IPS DF 6.9 (cell line): Measurements from ENCODE around the gene PRRC2B.

Experiments
- DNase-seq: peaks from one replicate; pipeline ENCODE4 v3.0.0-alpha.2; 2013; ENCODE audit warnings: low read depth, low spot score
- H3K27ac ChIP-seq: one replicate; pipeline ENCODE4 v1.5.1; 2013; ENCODE audit warnings: low read length, control low read depth
- H3K27me3 ChIP-seq: 2 replicates; pipeline ENCODE4 v1.6.1; 2013; ENCODE audit warnings: mild to moderate bottlenecking, low read length; ENCODE audit not compliant: control insufficient read depth, insufficient read depth
- H3K36me3 ChIP-seq: 2 replicates; pipeline ENCODE4 v1.6.1; 2013; ENCODE audit warnings: low read length; ENCODE audit not compliant: control insufficient read depth, insufficient read depth
- H3K4me1 ChIP-seq: 2 replicates; pipeline ENCODE4 v1.6.1; 2013; ENCODE audit warnings: low read length; ENCODE audit not compliant: control insufficient read depth, insufficient read depth
- H3K4me3 ChIP-seq: 2 replicates; pipeline ENCODE4 v1.5.1; 2013; ENCODE audit warnings: mild to moderate bottlenecking, low read length
- H3K9me3 ChIP-seq: 2 replicates; pipeline ENCODE4 v1.6.1; 2013; ENCODE audit warnings: low read length, inconsistent platforms; ENCODE audit not compliant: control insufficient read depth, insufficient read depth
- WGBS: extraction: QIAGEN DNeasy Blood & Tissue Kit; methylation state at CpG from one replicate; pipeline ENCODE4 v1.1.7; 2013; ENCODE audit warnings: mixed read lengths, missing lambda C conversion rate; ENCODE audit not compliant: insufficient read length, insufficient coverage; 5-methylcytosine and 5-hydroxymethylcytosine counted together

Gene PRRC2B

DNA sequence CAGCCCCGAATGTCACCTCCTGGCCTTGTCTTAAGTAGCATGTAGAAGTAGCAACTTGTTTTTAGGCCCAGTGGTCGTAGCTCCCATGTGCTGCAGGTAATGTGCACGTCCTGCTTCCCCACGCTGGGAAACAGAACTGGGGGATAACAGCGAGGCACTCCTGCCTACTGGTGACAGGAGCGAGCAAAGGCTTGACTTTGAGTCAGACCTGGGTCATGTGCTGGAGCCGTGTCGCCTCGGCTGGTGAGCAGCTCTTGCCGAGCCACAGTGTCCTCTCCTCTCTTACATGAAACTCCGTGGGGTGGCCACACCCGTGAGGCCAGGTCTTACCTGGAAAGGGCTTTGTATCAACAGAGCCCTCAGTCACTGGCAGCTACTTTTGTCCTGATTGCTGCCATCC is 91.3 kb downstream of the PRRC2B start:
- Histone ChIP-seq H3K9me3 (no peaks in the 10 kb centered on the region), H3K4me3 (no peak overlapping the region), H3K36me3 (peaks cover 84% of the 10 kb centered on the region), H3K27ac (no peak overlapping the region), H3K4me1 (no peaks in the 10 kb centered on the region; the same call in 1 of the 2 replicates), H3K27me3 (no peaks in the 10 kb centered on the region)
- DNase-seq, result no peak
- no CpG with 5 or more reads among the region's 12 CpGs for WGBS

GRCh38 chr9:131485728-131486422 is 92.0 kb downstream of the PRRC2B start:
- no CpG with 5 or more reads among the region's 19 CpGs for WGBS
- Histone ChIP-seq H3K27me3 (no peaks in the 10 kb centered on the region), H3K4me3 (no peak overlapping the region), H3K9me3 (no peaks in the 10 kb centered on the region), H3K4me1 (no peaks in the 10 kb centered on the region; the same call in 1 of the 2 replicates), H3K36me3 (peaks cover 91% of the 10 kb centered on the region), H3K27ac (no peak overlapping the region)
- DNase-seq, result no peak

- H3K4me3 ChIP-seq, result no peak overlapping the region
- whole genome bisulfite sequencing, result no CpG with 5 or more reads among the region's 9 CpGs
- no peak for DNase-seq
- no peaks in the 10 kb centered on the region for H3K27me3 ChIP-seq
- no peaks in the 10 kb centered on the region for H3K9me3 ChIP-seq
- no peak overlapping the region for H3K27ac ChIP-seq
- peaks cover 94% of the 10 kb centered on the region for H3K36me3 ChIP-seq
- H3K4me1 ChIP-seq, result no peaks in the 10 kb centered on the region; the same call in 1 of the 2 replicates
Observed at GRCh38 chr9:131487001-131487400, 93.1 kb downstream of the PRRC2B start.

- Histone ChIP-seq H3K27ac (no peak overlapping the region), H3K36me3 (peaks cover 94% of the 10 kb centered on the region), H3K9me3 (no peaks in the 10 kb centered on the region), H3K4me3 (no peak overlapping the region), H3K4me1 (no peaks in the 10 kb centered on the region; the same call in 1 of the 2 replicates), H3K27me3 (no peaks in the 10 kb centered on the region)
- DNase-seq, result no peak
- WGBS, result no CpG with 5 or more reads among the region's 14 CpGs
Observed at GRCh38 chr9:131487621-131488031, 93.7 kb downstream of the PRRC2B start.

DNA sequence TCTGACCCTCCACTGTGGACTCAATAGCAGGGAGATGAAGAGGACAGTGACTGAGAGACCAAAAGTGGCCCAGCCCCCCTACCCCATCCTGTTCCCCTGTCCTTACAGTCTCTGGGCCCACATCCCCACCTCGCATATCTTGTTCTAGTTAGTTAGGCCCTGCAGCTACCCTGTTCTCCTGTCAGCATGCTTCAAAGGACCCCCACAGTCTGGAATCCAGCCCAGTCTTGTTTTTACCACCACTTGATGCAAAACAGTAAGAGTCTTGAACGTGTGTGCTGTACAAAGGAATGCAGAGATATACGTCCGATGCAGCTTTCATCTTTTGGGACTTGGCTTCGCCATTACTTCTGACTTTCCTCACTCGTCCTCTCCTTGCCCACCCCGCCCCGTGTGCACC is 96.6 kb downstream of the PRRC2B start:
- Histone ChIP-seq H3K4me1 (no peaks in the 10 kb centered on the region), H3K27ac (no peak overlapping the region), H3K9me3 (no peaks in the 10 kb centered on the region), H3K4me3 (no peak overlapping the region), H3K36me3 (peaks cover 92% of the 10 kb centered on the region), H3K27me3 (no peaks in the 10 kb centered on the region)
- DNase-seq, result no peak
- WGBS, result no CpG with 5 or more reads among the region's 8 CpGs

DNA sequence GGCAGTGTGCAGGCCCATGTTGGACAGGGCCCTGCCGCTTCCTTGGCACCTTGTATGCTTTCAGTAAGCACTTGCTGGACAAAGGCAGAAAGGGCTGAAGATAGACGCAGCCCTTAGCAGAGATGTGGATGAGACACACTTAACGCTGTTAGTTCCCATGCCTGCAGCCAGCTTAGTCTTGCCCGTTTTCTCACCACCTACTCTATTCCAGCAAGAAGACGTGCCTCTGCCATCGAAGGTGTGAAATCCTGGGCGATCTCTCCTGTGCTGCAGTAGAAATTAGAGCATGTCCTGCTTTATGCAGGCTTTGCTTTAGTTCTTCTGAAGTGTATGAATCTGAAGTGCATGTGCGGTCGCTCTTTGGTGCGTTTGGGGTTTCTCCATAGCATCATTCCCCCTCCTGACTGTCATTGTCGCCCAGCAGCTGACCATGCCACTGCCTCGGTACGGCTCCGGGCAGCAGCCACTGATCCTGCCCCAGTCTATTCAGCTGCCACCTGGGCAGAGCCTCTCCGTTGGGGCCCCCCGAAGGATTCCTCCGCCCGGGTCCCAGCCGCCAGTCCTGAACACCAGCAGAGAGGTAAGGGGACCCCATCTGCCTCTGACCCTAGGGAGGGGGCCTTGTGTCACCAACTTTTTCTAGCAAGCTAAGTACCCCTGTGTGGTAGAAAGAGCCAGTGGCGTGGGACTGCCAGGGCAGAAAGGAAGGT is 97.3 kb downstream of the PRRC2B start:
- Histone ChIP-seq H3K4me1 (no peaks in the 10 kb centered on the region), H3K27ac (no peak overlapping the region), H3K9me3 (no peaks in the 10 kb centered on the region), H3K27me3 (no peaks in the 10 kb centered on the region), H3K4me3 (no peak overlapping the region), H3K36me3 (peaks cover 92% of the 10 kb centered on the region)
- no CpG with 5 or more reads among the region's 20 CpGs for WGBS
- no peak for DNase-seq

GRCh38 chr9:131492070-131492469 is 98.2 kb downstream of the PRRC2B start:
- H3K36me3 ChIP-seq, result peaks cover 91% of the 10 kb centered on the region
- no CpG with 5 or more reads among the region's 6 CpGs for WGBS
- no peaks in the 10 kb centered on the region for H3K4me1 ChIP-seq
- no peaks in the 10 kb centered on the region for H3K27me3 ChIP-seq
- no peak for DNase-seq
- no peak overlapping the region for H3K4me3 ChIP-seq
- no peak overlapping the region for H3K27ac ChIP-seq
- no peaks in the 10 kb centered on the region for H3K9me3 ChIP-seq

GRCh38 chr9:131494296-131494870 is 100.5 kb downstream of the PRRC2B start:
- Histone ChIP-seq H3K9me3 (no peaks in the 10 kb centered on the region), H3K4me3 (no peak overlapping the region), H3K27ac (no peak overlapping the region), H3K27me3 (no peaks in the 10 kb centered on the region), H3K36me3 (peaks cover 81% of the 10 kb centered on the region), H3K4me1 (no peaks in the 10 kb centered on the region)
- WGBS, result no CpG with 5 or more reads among the region's 22 CpGs
- DNase-seq, result no peak

GRCh38 chr9:131495785-131496184 is 101.9 kb downstream of the PRRC2B start:
- no peaks in the 10 kb centered on the region for H3K4me1 ChIP-seq
- H3K27me3 ChIP-seq, result no peaks in the 10 kb centered on the region
- no peaks in the 10 kb centered on the region for H3K9me3 ChIP-seq
- H3K27ac ChIP-seq, result no peak overlapping the region
- no CpG with 5 or more reads among the region's 22 CpGs for WGBS
- H3K36me3 ChIP-seq, result peaks cover 70% of the 10 kb centered on the region
- no peak for DNase-seq
- H3K4me3 ChIP-seq, result no peak overlapping the region

- Histone ChIP-seq H3K27me3 (no peaks in the 10 kb centered on the region), H3K36me3 (peaks cover 60% of the 10 kb centered on the region), H3K4me3 (no peak overlapping the region), H3K4me1 (no peaks in the 10 kb centered on the region), H3K9me3 (no peaks in the 10 kb centered on the region), H3K27ac (no peak overlapping the region)
- DNase-seq, result no peak
- no CpG with 5 or more reads among the region's 10 CpGs for WGBS
Observed at GRCh38 chr9:131496844-131497405, 103.0 kb downstream of the PRRC2B start.
